Measurements from ENCODE around the gene PAMR1.
"Not testable (repeated sequence)": the region's sequence is repeated elsewhere in the genome, so short reads cannot be mapped to it uniquely, and the experiment has no call there.

PAMR1 gene, protein sequence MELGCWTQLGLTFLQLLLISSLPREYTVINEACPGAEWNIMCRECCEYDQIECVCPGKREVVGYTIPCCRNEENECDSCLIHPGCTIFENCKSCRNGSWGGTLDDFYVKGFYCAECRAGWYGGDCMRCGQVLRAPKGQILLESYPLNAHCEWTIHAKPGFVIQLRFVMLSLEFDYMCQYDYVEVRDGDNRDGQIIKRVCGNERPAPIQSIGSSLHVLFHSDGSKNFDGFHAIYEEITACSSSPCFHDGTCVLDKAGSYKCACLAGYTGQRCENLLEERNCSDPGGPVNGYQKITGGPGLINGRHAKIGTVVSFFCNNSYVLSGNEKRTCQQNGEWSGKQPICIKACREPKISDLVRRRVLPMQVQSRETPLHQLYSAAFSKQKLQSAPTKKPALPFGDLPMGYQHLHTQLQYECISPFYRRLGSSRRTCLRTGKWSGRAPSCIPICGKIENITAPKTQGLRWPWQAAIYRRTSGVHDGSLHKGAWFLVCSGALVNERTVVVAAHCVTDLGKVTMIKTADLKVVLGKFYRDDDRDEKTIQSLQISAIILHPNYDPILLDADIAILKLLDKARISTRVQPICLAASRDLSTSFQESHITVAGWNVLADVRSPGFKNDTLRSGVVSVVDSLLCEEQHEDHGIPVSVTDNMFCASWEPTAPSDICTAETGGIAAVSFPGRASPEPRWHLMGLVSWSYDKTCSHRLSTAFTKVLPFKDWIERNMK

GRCh38 chr11:35525501-35526175, at the start of gene PAMR1:
Gene PAMR1, minus strand, starts transcription at chr11:35525616. Its CDS starts 31 bp downstream, at chr11:35525585.
- no peak for DNase-seq

DNA sequence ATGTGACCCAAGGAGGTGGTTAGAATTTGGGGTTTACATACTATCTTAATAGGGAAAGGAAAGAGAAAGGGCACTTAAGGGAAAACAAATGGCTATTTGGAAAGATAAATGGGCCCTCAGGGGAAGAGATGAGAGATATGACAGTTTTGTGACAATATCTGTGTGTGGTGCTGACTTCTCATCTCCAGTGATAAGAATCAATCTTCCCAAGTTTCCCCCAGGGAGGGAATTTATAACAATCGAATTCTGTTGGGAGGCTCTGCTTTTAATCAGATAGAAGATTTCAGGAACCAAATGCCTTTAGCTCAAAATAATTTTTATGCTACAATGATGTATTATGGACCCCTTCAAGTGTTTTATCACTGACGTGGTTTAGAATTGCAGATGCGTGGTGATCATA, 46.3 kb upstream of the PAMR1 start:
- no peak for DNase-seq

- no peak for DNase-seq
Measured at GRCh38 chr11:35567737-35568465, 42.5 kb upstream of the PAMR1 start.

DNA sequence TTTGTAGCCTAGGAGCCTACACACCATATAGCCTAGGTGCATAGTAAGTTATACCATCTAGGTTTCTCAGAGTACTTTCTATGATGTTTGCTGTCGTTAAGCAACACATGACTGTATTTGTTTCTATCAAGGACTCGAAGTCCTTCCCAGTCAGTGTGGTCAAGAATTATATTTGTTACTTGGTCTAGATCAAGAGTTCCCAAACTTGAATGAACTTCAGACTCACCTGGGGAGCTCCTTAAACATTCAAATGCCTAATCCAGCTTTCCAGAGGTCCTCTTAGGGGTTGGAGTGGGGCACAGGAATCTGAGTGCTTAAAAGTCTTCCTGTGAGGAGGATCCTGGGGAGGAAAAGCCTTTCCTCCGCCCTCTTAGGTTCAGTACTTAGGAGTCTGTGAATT, 41.5 kb upstream of the PAMR1 start:
- no peak for DNase-seq

- no peak for DNase-seq
Measured at GRCh38 chr11:35566181-35566580, 40.8 kb upstream of the PAMR1 start.

GRCh38 chr11:35564245-35564595, 38.8 kb upstream of the PAMR1 start:
- DNase-seq = no peak

- DNase-seq = no peak
Measured at GRCh38 chr11:35563484-35564244, 38.2 kb upstream of the PAMR1 start.

DNA sequence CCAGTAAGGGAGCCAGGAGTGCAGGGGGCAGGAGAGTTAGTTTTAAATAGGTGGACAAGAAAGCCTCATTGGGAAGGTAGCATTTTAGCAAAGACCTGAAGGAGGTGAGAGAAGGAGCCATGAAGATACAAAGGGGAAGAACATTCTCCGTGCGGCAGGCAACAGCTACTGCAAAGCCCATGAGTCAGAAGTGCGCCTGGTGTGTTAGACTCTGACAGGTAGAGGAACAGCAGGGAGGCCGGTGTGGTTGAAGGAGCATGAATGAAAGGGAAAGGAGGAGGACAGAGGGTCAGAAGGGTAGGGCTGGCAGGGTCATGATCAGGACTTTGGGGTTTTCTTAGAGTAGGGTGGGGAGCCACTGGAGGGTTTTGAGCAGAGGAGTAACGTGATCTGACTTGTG, 34.5 kb upstream of the PAMR1 start:
- no peak for DNase-seq

- no peak for DNase-seq
Measured at GRCh38 chr11:35558513-35558912, 33.1 kb upstream of the PAMR1 start.

DNA sequence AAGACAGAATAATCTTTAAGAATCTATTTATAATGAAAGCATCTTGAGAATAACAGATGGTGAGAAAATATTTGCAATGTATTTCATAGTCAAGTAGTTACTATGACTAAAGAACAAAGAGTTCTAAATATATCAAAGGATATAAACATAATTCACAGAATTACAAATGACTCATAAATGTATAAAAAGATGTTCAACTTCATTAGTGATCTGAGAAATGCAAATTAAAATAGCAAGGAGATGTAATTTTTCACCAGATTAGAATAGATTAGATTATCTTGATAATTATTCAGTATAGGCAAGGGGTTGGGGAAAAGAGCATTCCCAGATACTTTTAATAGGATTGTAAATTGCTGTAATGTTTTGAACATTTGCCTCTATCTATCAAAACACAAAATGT, 30.1 kb upstream of the PAMR1 start:
- DNase-seq = no peak

DNA sequence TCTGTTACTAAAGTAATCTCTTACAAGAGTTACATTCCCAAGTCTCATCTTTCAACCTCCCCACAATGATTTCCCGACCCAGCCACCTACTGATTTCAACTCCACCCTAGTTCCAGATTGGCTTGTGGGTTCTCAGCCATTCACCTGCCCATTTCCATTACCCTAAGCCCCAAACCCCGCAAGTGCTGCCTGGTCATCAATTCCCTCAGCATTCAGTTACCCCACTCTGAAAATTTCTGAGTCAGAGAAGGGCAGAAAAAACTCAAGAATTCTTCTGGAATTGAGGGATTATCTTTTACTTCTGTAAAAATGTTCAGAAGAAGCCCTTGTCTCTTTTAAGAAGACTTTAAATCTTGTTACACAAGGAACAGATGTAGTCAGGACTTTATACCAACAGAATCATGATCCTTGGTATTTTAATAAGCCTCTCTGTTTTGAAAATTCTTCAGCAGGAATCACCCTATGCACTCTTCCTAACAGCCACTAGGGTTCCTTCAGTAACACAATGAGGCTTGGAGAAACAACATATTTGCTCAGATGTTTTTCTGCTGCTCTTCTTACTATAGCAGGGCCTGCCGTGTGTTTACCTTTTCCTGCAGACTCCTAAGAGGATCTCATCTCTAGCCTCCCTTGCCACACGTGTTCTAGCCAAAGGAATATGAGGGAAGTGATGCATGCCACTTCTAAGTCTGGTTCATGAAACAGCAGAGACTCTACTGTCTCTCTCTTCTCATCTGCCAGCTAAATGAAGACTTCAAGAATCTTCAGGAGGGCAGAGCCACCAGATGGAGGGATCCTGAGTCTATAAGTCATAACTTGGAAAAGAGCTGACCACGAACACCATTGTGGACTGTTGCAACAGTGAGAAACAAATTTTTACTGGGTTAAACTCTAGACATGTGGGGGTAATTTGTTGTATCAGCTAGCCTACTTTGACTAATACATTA, 29.3 kb upstream of the PAMR1 start:
- no peak for DNase-seq

DNA sequence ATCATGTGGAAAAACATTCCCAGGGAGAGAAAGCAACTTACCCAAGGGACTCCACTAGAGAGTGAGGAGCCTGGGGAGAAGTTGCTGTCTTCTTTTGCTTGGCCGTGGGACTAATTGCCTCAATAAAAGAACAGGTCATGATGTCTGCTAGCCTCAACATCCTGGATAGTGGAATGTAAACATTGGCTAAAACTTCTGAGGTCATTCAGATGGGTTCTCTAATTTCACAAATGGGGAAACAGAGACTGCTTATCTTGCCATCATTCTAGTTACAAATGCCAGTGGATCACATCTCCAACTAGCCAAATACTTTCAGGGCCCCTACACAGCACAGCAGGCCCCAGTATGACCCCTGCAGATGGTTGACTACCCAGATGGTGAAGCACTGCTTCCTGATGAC, 28.4 kb upstream of the PAMR1 start:
- no peak for DNase-seq

DNA sequence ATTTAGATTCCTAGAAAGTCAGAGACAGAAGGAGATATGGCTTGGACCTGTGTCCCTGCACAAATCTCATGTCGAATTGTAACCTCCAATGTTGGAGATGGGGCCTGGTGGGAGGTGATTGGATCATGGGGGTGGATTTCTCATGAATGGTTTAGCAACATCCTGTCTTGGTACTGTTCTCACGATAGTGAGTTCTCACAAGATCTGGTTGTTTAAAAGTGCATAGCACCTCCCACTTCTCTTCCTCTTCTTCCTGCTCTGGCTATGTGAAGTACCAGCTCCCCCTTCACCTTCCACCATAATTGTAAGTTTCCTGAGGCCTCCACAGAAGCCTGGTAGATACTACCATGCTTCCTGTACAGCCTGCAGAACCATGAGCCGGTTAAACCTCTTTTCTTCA, 27.6 kb upstream of the PAMR1 start:
- no peak for DNase-seq

DNA sequence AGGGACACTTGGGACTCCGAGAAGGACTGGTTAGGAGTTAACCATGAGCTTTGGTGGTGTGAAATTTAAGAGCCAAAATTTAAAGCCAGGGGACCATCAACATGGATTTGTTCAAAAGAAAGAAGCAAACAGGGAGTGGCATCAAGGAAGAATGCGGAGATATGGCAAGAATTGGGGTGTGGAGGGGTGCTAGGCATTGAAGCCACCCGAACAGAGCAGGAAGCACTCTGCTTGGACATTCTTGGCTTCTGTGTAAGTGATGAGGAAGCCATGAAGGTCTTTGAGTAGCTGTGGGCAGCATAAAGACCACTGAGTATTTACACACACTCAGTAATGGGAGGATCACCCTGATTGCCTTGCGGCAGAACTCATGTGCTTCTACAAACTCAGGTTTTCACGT, 27.2 kb upstream of the PAMR1 start:
- no peak for DNase-seq

DNA sequence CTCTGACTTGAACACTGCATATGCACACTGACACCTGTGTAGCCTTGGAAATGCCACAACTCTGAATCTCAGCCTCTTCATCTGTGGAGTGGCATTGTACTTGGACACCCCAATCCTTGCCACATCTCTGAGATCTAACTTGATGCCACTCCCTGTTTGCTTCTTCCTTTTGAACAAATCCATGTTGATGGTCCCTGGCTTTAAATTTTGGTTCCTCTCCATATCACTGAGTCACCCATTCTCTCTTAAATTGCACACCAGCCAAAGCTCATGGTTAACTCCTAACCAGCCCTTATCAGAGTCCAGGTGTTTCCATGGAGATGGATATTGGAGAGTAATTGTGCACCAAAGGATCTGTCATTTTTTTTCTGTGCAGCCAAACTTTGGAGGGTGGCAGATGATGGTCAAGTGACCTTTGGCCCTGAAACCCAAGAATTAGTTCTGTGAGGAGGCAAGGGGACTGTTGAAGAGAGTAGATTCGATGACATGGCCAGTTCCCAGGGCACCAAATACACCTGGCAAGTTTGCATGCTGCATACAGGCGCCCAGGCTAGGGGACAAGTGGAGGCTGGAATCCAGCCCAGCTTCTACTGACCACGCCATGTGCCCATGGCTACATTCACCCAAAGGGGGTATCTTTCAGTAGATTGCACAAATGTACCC, 25.1 kb upstream of the PAMR1 start:
- no peak for DNase-seq

DNA sequence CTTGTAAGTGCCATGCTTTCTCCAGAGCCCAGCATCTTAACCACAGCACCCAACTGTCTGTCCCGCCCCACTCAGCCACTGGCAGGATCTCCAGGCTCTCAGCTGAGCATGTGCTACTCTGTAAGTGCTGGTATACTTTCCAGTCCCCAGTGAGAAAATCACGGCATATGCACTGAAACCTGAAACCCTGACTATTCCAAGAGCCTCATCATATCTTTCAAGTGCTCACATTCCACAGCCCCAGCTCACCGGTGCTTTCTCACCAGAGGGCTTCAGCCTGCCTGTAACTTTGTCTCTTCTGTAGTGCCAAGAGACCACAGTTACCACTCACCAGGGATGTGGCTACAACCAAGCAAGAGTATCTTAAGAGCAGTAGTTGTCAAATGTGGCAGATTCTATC, 24.4 kb upstream of the PAMR1 start:
- no peak for DNase-seq

DNA sequence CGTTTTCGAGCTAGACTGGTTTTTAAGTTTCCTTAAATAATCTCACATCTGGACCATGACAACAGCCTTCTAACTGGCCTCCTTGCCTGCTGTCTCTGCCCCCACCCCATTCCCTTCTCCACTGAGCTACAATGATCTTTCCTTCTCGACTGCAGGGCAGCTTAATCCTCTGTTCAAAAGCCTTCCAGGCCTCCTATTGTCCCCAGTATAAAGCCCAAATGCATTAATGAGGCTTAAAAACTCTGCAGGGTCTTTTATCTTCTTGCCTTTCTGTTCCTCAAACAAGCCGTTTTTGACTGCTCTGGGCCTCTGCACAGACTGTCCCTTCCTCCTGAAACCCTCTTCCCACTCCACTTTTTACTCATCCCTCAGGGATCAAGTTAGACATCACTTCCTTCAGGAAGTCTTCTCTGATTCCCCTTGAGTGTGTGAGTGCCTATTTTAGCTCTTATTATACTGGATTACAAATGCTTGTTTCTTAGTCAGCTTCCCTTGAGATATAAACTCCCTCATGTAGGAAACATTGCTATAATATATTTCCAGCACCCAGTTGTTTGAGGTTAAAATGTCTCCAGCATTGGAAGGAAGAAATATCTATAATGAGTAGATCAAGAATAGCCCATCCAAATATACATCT, 23.6 kb upstream of the PAMR1 start:
- no peak for DNase-seq

DNA sequence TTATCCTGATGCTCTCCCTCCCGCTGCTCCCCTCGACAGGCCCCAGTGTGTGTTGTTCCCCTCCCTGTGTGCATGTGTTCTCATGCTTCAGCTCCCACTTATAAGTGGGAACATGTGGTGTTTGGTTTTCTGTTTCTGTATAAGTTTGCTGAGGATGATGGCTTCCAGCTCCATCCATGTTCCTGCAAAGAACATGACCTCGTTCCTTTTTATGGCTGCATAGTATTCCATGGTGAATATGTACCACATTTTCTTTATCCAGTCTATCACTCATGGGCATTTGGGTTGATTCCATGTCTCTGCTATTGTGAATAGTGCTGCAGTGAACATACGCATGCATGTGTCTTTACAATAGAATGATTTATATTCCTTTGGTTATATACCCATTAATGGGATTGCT, 22.6 kb upstream of the PAMR1 start:
- not testable (repeated sequence) for DNase-seq

DNA sequence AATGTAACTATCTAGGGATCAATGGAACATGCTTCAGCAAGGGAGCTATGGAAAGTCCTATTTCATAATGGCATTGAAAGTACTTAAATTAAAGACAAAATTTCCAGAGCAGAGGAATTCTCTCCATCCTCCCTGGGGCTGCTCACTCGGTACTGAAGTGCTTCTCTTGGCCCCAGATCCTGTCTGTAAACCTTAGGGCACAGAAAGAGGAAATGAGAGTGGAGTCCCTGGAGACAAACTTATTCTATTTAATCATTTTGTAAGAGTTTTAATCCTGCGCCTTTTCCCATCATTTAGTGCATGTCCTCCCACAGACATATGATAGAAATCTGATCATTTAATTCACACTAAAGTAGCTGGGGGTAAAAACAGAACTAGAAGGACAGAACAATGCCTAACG, 20.9 kb upstream of the PAMR1 start:
- no peak for DNase-seq

DNA sequence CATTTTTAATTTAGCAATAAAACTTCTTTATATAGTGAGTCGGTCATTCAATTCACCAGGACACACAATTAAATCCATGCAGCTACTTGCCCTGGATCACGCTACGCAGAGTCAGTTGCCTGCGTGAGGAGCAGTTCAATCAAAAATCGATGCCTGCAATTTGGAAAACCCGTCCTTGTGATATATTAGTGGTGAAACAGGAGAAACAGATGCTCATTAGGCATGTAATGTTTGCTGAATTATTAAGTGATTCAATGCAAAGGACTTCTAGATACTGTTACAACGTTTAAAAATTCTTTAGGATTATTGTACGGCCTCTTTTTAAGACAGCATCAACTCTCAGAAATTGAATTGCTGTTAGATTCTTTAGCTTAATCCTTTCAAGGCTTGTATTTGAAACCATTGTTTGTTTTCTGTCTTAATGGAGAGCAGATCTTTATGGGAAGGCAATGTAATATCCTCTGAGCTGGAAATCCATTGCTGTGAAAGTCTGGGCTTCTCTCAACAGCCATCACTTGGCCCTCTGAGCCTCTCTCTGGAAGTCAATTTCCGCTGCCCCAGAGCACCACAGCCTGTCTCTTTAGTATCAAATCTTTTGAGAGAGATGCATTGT, 20.1 kb upstream of the PAMR1 start:
- no peak for DNase-seq
